GM19452 (cell line): ENCODE results near the gene RAP1GAP.

Experiments
- ATAC-seq: cut with Tn5 transposase; IDR thresholded peaks from one replicate; pipeline ENCODE4 v1.9.1; 2021; ENCODE audit not compliant: unreplicated experiment

The RAP1GAP gene

DNA sequence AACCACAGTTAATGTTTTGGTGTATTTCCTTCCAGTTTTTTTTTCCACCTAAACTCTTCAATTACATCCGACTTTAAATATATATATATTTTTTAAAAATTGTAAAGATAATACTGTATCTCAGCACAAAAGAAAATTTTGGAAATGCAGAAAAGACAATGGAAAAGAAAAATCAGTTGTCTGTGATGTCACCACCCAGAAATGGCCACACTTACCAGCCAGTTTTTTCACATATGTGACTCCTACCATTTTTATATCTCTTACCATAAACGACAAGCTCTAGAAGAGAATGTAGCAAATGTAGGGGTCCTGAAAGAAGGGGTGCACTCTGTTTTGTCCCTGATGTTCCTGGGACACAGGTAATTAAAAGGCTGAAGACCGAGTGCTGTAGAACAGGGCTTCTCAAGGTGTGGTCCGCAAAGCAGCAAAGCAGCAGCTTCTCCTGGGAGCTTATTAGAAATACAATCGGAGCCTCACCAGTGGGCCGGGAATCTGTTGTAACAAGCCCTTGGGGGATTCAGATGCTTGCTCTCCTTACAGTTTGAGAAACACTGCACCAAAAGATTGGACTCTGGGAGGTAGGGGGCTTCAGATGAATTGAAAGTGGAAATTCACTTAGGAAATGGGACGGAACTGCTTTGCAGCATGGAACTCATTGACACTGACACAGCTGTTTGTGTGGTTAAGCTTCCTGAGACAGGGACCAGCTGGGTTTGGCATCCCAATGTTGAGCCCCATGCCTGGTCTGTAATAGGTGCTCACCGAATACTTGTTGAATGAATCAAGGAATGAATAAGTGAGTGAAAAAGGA is 115.8 kb downstream of the RAP1GAP start:
- no peak for ATAC-seq

DNA sequence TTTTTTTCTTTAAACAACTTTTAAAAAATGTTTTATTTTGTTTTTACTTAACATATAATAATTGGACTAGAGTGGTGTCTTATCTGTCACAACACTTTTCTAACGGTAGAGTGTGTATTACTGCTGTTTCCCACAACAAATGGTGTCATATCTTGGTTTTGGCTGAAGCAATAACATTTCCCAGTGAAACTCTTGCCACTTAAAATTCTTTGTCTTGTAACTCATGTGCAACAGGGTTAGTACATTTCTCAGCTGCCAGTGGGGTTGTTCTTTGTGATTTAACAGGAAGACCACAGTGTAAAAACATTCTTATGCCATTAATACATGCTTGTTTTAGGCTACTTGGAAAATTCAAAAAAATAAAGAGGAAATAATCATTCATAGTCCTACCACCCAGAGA is 116.4 kb downstream of the RAP1GAP start:
- ATAC-seq: no peak

DNA sequence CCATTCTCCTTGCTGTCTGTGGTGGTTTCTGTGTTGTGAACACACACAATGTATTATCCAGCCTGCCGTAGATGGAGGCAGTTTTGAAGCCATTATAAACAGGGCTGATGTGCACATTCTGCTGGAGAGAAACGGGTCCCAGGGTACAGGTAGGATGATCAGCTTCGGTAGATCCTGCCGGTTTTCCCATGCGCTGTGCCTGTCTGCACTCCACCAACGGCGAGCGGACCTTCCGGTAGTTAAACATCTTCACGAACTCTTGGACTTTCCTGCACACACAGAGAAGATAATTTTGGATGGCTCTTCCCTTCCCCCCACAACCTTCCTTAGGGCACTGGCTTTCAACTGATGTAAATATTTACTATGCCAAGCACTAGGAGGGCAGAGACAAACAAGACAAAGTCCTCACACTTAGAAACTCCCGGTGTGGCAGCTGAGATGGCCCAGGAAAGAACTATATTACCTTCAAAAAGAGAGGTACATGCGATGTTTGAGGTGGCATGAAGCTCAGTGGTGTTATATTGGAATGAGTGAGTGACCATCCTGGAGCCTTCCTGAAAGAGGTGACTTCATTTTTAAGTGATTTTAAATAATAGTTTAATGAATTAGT is 118.2 kb downstream of the RAP1GAP start:
- no peak for ATAC-seq

DNA sequence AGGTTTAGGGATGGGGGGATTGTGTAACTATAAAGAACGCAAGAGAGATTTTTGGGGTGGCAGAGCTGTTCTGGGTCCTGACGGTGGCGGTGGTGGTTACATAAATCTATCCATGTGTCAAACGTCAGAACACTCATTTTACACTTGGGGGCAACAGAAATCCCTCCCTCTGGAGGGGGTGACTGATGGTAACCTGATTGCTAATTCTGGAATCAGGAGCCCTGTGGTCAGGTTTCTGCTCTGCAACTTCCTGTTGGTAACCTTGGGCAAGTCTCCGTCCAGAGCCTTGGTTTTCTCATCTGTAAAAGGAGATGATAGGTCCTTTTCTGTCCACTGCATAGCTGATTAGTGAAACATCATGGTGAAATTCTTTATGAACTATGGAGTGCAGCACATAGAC is 119.1 kb downstream of the RAP1GAP start:
- no peak for ATAC-seq

DNA sequence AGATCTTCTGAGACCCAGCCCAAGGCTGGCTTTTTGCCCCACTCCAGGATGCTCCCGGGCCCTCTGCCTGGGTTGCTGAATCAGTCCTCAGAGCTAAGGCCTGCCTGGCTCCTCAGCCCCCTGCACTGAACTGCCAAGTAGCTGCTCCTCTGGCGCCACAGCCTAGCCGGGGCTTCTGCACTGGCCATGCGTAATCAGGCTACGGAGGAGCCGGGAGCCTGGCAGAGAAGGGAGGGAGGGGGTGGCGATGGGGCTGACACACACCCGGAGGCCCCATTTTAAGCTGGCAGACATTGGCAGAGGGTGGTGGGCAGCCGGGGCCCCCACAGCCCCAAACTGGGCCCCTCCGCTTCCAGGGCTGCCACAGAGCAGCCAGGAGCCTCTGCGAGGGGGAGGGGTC is 121.3 kb downstream of the RAP1GAP start:
- no peak for ATAC-seq
